SH-SY5Y (cell line): ENCODE measurements around the gene HK3.

Source experiments
- GATA2 ChIP-seq: IDR thresholded peaks from 2 replicates; pipeline ENCODE4 v1.6.1; 2011; ENCODE audit warnings: mild to moderate bottlenecking, low read depth, low read length
- GATA3 ChIP-seq: IDR thresholded peaks from 2 replicates; pipeline ENCODE4 v1.6.1; 2011; ENCODE audit warnings: low read depth, mild to moderate bottlenecking, low read length, moderate library complexity

DNA sequence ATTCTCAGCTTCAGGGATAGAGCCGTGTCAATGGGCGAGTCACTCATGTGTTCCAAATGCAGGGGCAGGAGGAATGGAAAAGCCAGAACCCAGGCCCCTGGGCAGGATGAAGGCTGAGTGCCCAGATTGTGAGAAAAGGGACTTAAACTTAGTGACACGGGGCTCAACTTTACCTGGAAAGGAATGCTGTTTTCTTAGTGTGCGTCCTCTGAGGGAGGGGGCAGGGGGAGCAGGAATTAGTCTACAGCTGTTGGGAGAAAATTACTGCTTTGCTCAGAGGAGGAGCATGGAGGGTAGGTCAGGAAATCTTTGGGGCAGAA is 14.6 kb downstream of the HK3 start:
- no peak for TF ChIP-seq GATA2
- no peak for TF ChIP-seq GATA3
